HG02759 (cell line): ENCODE results near the gene RAB26.

Experiments used
- ATAC-seq: cut with Tn5 transposase; IDR thresholded peaks from one replicate; pipeline ENCODE4 v1.9.1; 2021; ENCODE audit warnings: mild to moderate bottlenecking, moderate library complexity; ENCODE audit not compliant: unreplicated experiment

The RAB26 gene

GRCh38 chr16:2178321-2179106 lies 30.1 kb downstream of the RAB26 start:
- no peak for ATAC-seq

GRCh38 chr16:2179107-2179501 lies 30.7 kb downstream of the RAB26 start:
- ATAC-seq: no peak

- no peak for ATAC-seq
Measured at GRCh38 chr16:2179576-2179975, 31.2 kb downstream of the RAB26 start.

GRCh38 chr16:2180461-2180860 lies 32.0 kb downstream of the RAB26 start:
- ATAC-seq: no peak

- no peak for ATAC-seq
Measured at GRCh38 chr16:2180962-2181923, 32.8 kb downstream of the RAB26 start.

GRCh38 chr16:2181952-2182351 lies 33.5 kb downstream of the RAB26 start:
- no peak for ATAC-seq

GRCh38 chr16:2183671-2184070 lies 35.2 kb downstream of the RAB26 start:
- ATAC-seq: no peak

GRCh38 chr16:2184346-2184745 lies 35.9 kb downstream of the RAB26 start:
- no peak for ATAC-seq

DNA sequence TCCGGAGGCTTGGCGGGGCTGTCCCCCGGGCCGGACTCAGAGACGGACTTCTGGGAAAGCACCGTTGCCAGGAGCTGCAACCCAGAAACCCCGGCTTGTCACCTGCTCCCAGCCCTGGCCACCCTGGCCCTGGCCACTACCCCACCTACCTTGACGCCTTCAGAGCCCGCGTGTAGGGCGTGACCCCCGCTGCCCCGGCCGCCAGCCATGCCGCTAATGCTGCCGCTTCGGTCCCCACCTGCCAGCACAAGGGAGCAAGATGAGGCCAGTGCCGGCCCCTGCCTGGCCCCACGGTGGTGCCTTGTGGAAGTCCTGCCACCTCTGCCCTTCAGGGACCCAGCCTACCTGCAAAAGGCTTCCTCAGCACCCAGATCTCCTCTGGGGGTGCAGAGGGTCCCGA lies 36.5 kb downstream of the RAB26 start:
- no peak for ATAC-seq

- no peak for ATAC-seq
Measured at GRCh38 chr16:2186064-2186463, 37.6 kb downstream of the RAB26 start.

- no peak for ATAC-seq
Measured at GRCh38 chr16:2186505-2186904, 38.1 kb downstream of the RAB26 start.

DNA sequence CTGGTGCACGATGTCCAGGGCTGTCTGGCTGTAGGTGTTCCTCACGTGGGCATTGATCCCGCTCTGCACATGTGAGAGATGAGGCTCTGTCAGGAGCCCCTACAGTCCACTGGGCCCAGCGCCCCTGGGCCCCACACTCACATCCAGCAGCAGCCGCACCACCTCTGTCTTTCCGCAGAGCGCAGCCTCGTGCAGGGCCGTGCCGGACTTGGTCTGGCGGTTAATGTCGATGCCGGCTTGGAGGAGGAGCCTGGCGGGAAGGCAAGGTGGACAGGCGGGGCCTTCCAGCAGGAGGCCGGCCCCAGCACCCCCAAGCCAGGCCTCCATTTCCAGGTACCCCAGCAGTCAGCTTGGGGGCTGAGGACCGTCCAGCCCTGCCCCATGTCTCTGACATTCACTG lies 38.8 kb downstream of the RAB26 start:
- no peak for ATAC-seq

- ATAC-seq: no peak
Measured at GRCh38 chr16:2188395-2188794, 40.0 kb downstream of the RAB26 start.

GRCh38 chr16:2189252-2189893 lies 40.9 kb downstream of the RAB26 start:
- ATAC-seq: no peak

GRCh38 chr16:2190002-2190658 lies 41.7 kb downstream of the RAB26 start:
- no peak for ATAC-seq

GRCh38 chr16:2190659-2191445 lies 42.4 kb downstream of the RAB26 start:
- no peak for ATAC-seq

DNA sequence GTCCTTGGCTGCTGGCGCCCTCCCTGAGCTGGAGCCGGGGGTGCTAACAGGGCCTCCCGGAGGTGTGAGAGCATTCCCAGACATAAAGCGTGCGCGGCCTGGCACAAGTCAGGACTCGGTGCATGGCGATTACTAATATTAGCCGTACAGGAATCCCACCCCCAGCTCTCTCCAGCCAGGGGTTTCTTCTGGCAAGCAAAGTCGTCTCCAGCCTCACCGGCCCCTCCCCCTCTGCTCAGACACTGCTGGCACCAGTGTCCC lies 43.0 kb downstream of the RAB26 start:
- no peak for ATAC-seq

DNA sequence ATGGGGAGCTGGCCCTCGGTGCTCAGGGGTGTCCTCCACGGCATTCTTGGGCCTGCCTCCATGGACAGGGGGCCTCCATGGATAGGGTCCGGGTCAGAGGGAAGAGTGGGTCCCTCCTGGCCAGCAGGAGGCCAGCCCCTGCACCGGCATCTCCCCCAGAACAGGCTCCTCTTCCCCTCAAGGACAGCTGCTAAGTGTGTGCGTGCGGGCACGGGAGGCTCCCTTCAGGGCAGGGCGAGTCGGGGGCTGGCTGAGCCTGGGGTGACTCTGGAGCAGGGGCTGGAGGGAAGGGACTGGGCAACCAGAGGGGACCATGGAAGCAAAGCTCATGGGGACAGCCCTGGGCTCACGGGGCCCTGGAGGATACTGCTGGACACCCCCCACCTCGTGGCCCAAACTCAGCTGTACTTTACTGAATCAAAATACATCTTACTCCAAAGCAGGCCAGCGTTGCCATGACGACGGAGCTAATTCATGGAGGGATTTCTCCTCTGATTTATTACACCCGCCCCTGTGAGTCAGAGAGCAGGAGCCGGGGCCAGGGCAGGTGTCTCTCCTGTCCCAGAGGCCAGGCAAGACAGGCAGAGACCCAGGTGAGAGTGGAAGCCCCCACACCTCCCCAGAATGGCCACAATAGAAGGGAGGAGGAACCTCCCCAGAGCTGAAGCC lies 45.9 kb downstream of the RAB26 start:
- no peak for ATAC-seq

DNA sequence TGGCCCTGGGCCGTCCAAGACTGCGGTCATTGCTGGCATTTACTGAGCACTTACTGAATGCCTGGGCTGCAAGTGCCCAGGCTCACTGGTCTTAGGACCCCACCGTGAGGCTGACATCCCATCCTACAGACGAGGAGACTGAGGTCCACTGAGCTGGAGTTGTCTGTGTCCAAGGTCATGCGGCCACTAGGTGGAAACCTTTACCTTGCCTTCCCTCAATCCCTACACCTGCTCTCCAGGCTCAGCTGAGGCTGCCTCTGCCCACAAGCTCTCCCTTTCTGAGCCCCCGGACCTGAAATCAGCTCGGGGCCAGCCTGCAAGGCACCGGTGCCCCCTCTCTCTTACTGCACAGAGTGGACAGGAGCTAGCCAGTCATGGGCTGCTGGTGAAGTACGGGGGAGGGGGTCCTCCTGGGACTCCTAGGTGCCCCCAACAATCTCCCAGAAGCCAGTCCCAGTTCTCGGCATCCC lies 46.5 kb downstream of the RAB26 start:
- ATAC-seq: no peak
